HG03066 (cell line): Measurements from ENCODE around the gene CLSTN1.
"Not testable (repeated sequence)": the region's sequence is repeated elsewhere in the genome, so short reads cannot be mapped to it uniquely, and the experiment has no call there.

Experiments
- ATAC-seq: cut with Tn5 transposase; IDR thresholded peaks from one replicate; pipeline ENCODE4 v1.9.1; 2021; ENCODE audit warnings: low read depth; ENCODE audit not compliant: unreplicated experiment

Gene CLSTN1

DNA sequence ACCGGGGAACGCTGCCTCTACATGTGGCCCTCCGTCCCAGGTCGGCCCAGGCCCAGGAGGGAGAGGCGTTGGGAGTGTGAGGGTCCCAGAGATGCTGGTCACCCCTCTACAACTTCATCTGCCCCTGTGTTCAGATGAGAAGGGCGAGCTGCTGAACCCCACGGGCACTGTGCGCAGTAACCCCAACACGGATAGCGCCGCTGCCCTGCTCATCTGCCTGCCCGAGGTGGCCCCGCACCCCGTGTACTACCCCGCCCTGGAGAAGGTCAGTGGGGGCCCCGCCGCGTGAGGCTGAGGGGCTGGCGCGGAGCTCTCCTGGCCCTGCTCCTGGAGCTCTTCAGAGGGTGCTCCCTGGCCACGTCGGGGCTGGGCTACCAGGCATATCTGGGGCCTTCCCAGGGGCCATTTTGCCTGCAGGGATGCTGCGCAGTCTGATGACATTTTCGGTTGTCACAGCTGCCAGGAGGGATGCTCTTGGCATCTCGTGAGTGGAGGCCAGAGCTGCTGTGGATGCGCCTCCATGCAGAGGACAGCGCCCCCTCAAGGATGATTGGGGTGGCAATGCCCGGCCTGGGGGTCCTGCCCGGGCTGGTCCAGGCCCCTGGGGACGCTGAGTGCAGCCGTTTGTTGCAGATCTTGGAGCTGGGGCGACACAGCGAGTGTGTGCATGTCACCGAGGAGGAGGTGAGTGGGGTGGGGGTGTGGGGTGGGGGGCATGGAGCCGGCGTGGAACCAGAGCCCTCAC, 103.6 kb downstream of the CLSTN1 start:
- no peak for ATAC-seq

DNA sequence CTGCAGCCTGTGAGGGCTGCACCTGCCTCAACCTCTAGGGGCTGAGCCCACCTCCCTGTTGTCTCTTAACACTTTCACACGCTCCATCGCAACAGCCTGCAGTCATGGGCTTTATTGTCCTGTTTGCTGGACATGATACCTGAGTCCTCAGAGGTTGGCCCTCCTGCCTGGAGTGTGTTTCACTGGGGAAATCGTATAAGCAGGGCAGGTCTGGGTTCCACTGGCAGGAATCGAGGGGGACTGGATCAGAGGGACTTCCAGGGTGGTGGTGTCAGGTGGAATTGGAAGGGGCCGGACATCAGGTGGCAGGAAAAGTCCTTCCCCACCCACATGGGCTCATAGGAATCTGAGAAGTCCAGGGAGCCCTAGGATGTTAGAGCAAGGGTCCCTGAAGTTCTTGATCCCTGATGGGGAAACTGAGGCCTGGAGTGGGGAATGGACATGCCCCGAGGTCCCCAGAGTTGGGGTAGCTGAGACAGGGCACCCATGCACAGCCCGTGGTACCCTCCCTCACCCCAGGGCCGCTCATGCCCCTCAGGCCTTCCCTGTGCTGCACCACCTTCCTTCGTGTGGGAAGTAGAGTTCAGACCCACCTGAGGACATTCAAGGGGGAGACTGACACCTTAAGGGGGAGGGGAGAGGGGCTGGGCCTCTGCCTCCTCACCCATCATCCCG, 105.6 kb downstream of the CLSTN1 start:
- ATAC-seq = no peak

DNA sequence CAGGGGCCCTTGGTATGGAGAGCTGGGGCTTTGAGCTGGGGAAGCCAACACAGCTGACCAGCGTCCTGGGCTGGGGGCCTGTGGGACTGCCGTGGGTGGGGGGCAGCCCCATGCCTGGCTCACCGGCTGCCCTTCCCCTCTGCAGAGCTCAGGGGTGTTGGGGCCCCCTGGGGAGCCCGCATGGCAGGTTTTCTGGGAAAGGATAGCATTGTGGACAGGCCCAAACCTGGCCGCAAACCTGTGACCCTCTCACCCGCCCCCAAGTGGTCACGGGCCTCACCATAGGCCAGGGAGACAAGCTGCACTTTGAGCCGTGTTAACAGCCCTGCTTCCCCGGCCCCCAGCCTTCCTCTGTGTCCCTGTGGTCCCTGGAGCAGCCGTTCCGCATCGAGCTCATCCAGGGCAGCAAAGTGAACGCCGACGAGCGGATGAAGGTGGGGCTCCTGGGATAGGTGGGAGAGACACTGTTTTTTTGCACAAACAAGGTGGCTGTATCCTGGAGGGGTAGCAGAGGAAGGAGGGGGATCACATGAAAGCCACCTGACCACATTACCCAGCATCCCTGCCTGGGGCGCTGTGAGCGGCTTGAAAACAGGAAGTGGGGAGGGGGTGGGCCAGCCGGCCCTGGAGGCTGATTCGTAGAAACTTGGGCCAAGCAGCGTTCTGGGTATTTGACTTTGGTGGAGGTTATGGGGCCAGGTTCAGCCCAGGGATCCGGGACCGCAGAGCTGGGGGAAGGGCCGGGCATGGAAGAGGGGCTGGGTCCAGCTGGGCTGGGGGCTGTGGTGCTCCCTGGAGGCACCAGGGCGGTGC, 106.4 kb downstream of the CLSTN1 start:
- peak; percentile 71 for ATAC-seq

DNA sequence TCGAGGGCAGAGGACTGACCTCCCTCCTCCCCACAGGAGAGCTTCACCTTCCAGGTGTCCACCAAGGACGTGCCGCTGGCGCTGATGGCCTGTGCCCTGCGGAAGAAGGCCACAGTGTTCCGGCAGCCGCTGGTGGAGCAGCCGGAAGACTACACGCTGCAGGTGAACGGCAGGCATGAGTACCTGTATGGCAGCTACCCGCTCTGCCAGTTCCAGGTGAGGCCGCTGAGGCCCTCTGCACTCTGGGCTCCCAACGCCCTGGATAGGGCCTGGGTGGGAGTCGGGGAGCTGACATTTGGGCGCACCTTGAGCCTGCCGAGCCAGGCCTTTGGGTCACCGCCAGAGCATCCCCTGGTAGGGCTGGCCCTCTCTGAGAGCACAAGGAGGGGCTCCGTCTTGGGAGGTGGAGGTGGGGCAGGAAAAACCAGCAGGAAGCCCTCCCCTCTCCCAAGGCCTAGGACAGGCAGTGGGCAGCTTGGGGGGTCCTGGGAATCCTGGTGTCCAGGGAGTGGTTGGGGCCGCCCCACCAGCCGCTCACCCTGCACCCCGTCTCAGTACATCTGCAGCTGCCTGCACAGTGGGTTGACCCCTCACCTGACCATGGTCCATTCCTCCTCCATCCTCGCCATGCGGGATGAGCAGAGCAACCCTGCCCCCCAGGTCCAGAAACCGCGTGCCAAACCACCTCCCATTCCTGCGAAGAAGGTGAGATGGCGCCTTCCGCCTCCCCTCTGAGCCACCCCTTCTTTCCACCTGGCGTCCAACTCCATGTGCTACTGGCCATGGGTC, 107.2 kb downstream of the CLSTN1 start:
- ATAC-seq = no peak

DNA sequence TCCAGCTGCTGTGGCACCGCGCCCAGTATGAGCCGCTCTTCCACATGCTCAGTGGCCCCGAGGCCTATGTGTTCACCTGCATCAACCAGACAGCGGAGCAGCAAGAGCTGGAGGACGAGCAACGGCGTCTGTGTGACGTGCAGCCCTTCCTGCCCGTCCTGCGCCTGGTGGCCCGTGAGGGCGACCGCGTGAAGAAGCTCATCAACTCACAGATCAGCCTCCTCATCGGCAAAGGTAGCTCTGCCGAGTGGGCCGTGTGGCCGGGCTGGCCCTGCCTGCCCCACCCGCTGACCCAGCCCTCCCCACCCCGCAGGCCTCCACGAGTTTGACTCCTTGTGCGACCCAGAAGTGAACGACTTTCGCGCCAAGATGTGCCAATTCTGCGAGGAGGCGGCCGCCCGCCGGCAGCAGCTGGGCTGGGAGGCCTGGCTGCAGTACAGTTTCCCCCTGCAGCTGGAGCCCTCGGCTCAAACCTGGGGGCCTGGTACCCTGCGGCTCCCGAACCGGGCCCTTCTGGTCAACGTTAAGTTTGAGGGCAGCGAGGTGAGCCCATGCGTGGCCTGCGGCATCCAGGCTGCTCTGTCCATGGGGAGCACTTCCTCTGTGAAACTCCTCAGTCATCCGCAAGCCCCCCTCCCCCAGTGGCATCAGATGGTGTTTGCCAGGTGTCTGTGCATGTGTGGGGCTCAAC, 108.1 kb downstream of the CLSTN1 start:
- ATAC-seq = no peak

DNA sequence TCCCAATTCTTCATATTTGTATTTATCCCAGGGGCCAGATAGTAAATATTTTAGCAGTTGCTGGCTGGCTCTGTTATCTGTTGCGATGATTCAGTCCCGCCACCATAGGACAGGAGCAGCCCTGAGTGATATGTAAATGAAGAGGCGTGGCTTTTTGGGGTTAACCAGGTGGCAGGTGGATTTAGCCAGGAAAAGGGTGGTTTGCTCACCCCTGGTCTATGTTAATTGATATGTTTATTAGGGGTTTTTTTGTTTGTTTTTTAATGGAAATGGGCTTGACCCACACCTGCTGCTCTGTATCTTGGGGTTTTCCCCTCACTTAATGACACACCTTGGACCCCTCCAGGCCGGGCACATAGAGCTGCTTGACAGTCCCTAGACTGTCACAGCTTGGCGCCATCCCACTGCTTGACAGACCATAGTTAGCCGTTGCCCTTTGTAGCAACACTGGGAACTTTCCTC, 109.5 kb downstream of the CLSTN1 start:
- ATAC-seq = no peak

DNA sequence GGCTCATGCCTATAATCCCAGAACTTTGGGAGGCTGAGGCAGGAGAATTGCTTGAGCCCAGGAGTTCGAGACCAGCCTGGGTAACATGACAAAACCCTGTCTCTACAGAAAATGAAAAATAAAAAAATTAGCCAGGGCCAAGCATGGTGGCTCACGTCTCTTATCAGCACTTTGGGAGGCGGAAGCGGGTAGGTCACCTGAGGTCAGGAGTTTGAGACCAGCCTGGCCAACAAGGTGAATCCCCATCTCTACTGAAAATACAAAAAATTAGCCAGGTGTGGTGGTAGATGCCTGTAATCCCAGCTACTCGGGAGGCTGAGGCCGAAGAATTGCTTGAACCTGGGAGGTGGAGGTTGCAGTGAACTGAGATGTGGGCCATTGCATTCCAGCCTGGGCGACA, 111.0 kb downstream of the CLSTN1 start:
- ATAC-seq = not testable (repeated sequence)

DNA sequence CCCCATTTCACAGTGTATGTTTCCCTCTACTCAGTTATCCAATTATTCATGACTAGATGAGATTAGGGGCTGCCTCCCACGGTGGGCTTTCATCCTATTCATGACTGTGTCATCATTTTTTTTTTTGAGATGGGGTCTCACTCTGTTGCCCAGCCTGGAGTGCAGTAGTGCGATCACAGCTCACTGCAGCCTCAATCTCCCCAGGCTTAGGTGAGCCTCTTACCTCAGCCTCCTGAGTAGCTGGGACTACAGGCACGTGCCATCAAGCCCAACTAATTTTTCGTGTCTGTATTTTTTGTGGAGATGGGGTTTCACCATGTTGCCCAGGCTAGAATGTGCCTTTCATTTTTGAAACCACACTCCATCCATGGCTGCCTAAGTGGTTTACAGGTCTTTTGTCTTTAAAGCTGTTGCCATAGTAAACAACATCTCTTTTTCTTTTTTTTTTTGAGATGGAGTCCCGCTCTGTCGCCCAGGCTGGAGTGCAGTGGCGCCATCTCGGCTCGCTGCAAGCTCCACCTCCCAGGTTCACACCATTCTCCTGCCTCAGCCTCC, 112.2 kb downstream of the CLSTN1 start:
- no peak for ATAC-seq

DNA sequence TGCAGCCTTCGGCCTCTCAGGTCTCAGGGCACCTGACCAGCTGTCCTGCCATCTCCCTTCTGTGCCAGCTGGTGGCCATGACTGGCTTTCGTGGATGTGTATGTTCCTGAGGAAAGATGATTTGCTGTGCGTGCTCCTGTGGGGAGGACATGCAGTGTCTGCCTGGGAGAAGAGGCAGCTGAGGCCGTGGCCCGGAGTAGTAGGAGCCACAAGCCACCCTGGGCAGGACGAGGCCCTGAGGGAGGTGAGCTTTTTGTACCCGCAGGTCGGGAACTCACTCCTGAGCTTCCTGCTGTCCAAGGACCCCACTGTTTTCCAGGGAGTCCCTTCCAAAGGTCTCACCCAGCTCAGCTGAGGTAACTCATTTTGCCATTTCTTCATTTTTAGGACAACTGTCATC, 113.7 kb downstream of the CLSTN1 start:
- ATAC-seq = no peak

DNA sequence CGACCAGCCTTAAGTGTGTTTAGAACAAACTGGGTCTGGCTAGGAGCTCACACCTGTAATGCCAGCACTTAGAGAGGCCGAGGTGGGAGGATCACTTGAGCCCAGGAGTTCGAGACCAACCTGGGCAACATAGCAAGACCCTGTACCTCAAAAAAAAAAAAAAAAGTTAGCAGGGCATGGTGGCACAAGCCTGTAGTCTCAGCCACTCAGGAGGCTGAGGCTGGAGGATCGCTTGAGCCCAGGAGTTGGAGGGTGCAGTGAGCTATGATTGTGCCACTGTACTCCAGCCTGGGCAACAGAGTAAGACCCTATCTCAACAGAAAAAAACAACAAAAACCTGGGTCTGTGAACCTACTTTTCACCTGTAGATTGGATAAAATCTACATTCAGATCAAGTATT, 117.6 kb downstream of the CLSTN1 start:
- no peak for ATAC-seq

DNA sequence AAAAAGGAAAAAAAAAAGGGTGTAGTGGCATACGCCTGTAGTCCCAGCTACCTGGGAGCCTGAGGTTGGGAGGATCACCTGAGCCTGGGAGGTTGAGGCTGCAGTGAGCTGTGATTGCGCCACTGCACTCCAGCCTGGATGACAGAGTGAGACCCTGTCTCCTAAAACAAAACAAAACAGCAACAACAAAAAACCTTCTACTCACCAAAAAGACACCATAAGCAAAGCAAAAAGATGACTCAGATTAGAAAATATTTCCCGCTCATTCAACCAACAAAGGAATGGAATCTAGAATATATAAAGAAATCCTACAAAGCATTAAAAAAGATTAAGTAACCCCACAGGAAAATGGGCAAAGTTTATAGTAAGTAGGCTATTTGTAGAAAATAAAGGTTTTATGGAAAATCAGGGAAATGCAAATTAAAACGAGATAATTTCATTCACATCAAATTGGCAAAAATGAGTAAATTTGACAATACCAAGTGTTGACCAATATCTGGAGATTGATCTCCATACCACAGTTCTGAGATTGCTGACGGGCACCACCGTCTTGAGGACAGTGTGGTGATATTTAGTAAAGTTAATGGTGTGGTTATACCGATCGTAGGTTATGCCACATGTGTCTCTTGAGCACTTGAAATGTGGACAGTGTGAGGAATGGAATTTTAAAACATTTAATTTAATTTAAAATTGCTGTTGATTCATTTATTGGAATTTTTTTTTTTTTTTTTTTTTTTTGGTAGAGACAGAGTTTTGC, 118.2 kb downstream of the CLSTN1 start:
- ATAC-seq = no peak

DNA sequence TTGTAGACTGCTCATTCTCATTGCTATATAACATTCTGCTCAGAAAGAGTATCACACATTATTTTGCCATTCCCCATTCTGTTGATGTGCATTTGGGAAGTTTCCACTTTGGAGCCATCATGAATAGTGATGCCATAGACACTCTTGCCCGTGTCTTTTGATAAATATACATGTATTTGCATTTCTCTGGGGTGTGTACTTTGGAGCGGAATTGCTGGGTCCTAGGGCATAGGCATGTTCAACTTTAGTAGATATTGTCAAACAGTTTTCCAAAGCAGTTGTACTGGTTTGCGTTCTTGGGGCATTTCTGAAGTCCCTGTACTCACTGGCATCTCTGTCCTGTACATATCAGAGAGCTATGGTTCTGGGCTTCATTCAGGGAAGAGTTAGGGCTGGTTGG, 120.1 kb downstream of the CLSTN1 start:
- no peak for ATAC-seq

DNA sequence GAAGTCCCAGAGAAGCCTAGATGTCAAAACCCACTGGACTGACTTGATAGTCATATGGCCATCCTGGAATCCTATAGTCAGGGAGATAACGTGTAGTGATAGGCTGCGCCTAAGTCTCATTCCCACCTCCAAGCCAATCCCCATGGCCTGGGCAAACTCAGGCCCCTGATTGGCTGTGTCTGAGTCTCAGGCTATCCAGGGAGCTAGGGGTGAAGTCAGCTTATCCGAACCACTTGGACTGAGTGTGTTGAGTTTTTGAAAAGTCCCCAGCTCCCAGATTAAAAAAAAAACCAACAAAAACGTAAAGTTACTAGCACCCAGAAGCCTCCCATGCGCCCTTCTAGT, 120.6 kb downstream of the CLSTN1 start:
- ATAC-seq = no peak

DNA sequence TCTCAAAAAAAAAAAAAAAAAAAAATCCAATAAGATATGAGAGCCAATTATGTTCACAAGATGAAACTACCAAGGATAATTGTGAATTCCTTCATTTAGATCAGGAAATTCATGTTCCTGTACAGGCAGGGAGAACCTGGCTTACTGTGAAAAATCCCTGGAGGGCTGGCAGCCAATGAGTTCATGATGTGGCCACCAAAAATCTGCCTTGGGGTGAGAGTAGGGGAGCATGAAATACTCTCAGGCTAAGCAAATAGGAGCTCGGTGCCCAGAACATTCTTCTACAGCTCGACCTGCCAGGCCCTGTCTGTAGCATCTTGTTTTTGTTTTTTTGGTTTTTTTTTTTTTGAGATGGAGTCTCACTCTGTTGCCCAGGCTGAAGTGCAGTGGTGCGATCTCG, 122.1 kb downstream of the CLSTN1 start:
- no peak for ATAC-seq

DNA sequence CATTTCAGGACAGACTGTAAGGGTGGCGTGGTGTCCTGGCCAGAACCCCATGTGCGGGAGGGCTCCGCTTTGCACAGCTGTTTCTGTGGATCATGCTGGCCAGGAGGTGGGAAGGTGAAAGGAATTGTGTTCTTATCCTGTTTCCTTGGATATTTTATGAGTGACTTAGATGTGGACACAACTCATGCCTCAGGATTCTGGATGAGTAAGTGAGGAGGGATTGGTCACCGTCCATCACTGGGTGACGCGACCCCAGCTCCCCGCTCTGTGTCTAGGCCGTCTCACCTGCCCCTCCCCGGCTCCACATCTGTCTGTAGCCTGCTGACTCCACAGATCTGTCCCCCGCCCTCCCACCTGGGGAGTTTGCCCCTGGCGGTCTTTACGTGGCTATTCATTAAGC, 123.4 kb downstream of the CLSTN1 start:
- ATAC-seq = no peak

DNA sequence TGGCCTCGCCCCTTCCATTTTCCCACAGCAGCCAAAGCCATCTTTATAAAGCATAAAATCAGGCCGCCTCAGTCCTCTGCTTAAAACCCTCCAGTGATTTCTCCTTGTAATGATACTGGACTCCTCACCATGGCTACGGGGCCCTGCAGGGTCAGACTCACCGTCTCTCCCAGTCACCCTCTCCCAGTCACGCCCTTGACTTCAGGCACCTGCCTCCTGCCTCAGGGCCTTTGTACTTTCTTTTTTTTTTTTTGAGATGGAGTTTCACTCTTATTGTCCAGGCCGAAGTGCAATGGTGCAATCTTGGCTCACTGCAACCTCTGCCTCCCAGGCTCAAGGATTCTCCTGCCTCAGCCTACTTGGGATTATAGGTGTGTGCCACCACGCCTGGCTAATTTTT, 124.4 kb downstream of the CLSTN1 start:
- no peak for ATAC-seq

DNA sequence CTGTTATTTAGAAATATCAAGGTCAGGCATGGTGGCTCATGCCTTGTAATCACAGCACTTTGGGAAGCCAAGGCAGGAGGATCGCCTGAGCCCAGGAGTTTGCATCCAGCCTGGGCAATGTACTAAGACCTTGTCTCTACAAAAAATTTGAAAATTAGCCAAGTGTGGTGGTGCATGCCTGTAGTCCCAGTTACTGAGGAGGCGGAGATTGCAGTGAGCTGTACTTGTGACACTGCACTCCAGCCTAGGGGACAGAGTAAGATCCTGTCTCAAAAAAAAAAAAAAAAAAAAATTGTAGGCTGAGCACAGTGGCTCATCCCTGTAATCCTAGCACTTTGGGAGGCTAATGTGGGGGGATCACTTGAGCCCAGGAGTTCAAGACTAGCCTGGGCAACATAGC, 127.0 kb downstream of the CLSTN1 start:
- no peak for ATAC-seq

DNA sequence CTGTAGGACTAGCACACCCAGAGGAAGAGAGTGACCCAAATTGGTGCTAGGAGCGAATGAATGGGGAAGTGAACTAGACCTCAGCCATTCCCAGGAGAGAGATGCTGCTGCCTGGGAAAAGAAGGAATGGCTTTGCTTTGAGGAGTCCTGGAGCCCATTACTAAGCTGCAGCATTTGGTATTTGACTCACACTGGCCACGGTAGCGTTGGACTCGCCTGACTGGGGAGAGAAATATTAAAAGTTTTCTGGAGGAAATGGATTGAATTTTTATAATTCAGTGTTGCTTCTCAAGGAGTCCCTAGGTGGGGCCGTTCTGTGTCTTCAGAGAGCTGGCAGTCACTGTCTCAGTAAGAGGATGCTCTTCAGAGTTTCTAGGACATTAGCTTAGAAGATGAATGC, 132.1 kb downstream of the CLSTN1 start:
- no peak for ATAC-seq

DNA sequence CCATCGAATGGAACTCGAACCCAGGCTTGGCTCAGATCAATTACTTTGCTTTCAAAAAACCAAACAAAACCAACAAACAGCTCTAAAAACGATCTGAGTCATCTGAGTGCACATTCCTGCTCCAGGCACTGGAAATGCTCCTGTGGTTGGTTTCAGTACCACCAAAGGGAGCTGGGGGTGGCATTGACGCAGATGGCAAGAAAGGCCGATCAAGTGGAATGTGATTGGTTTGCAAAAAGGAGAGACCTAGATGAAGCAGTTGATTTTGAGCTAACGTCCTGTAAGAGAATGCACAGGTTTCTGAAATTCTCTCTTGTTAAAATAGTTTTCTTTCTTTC, 132.7 kb downstream of the CLSTN1 start:
- no peak for ATAC-seq
